HG02623 (cell line): ENCODE results near the gene CD40LG.

Source experiments
- ATAC-seq: cut with Tn5 transposase; IDR thresholded peaks from one replicate; pipeline ENCODE4 v1.9.1; 2021; ENCODE audit warnings: moderate library complexity; ENCODE audit not compliant: unreplicated experiment

Gene CD40LG

GRCh38 chrX:136692271-136692670, 44.3 kb downstream of the CD40LG start:
- no peak for ATAC-seq

- peak; percentile 72 for ATAC-seq
Measured at GRCh38 chrX:136694431-136695087, 46.6 kb downstream of the CD40LG start.

DNA sequence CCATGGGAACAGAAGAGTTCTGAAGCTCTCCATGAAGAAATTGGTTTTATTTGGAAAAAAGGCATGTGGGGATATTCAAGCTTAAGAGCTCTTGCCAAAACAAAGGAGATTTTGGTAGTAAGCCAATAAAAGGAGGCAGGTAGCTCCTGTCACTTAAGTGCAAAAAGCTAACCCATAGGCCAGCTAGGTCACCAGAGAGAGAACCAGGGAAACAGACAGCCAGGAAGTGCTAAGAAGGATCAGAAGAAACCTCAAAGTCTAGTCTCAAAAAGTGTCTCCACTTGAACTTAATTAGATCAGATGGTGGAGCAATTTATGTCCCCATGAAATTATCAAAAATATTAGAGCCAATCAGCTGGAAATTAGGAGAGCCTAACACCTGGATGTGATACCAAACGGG, 49.2 kb downstream of the CD40LG start:
- no peak for ATAC-seq

DNA sequence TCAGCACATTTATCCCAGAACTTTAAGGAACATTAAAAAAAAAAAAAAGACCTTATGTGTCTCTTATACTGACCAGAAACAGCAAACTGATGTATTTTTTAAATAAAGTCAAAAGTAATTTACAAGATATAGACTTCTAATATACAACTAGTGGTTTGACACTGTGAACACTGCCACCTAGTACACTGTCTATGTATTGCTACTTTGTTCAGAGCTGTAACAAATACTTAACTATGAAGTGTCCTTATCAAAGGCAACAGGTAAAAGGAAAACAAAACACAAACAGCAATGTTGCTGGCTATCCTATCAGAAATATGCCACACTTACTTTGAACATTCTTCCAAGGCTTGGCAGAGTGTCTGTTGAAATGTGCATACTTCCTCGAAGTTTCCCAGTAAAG, 60.4 kb downstream of the CD40LG start:
- ATAC-seq: no peak
